Adrenal gland (tissue), 5 donors: ENCODE results near the gene TRIM37.
A peak's percentile ranks its signal among the peaks of the same experiment; 100 is the strongest.

Experiments used
- POLR2A ChIP-seq, 2 donors: fragments of 450-650 bp; IDR thresholded peaks; one replicate each; pipeline ENCODE4 v1.6.1; 2017; ENCODE audit warnings: antibody characterized with exemption in 2 of 2, mild to moderate bottlenecking in 2 of 2, moderate library complexity in 1 of 2
- TF ChIP-seq, protein P1 (sequence below), 6 experiments: fragments of 450-650 bp in 4 of 6; fragments of 200-600 bp in 2 of 6; sonication (generic) in 1 of 6; IDR thresholded peaks; 1 replicate in 5 of 6; 2 replicates in 1 of 6; pipeline versions ENCODE4 v1.5.1 to v1.8.0; 2016 to 2021; ENCODE audit warnings: antibody characterized with exemption in 6 of 6, mild to moderate bottlenecking in 2 of 6, moderate library complexity in 1 of 6
- donor health status: DM: no; HTN: no; CAD: no.

DNA sequence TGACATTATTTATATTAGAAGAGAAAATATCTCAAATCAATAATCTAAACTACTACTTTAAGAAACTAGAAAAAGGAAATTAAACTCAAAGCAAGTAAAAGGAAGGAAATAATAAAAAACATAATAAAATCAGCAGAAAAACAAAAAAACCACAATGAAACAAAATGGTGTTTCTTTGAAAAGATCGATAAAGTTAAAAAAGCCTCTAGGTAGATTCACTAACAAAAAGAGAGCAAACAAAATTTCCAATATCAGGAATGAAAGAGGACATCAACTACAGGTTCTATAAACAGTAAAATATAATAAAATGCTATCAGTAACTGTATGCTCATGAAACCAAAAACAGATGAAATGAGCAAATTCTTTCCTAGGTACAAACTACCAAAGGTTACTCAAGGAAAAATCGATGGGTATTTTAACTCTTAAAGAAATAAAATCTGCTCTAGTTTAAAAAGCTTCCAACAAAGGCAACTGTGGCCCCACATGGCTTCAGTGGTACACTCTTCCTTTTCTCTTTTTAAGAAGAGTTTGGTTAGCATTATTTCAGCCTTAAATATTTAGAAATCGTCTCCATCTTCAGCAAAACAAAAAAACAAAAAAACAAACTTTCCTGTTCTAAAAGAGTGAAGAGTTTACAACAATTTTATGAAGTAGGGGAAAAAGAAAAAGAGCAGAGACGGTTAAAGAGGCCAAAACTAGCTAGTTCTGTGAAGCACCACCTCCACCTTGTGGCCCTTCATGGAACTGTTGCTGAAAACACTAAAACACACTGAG is 102.2 kb downstream of the TRIM37 start:
- TF ChIP-seq, protein P1, sequence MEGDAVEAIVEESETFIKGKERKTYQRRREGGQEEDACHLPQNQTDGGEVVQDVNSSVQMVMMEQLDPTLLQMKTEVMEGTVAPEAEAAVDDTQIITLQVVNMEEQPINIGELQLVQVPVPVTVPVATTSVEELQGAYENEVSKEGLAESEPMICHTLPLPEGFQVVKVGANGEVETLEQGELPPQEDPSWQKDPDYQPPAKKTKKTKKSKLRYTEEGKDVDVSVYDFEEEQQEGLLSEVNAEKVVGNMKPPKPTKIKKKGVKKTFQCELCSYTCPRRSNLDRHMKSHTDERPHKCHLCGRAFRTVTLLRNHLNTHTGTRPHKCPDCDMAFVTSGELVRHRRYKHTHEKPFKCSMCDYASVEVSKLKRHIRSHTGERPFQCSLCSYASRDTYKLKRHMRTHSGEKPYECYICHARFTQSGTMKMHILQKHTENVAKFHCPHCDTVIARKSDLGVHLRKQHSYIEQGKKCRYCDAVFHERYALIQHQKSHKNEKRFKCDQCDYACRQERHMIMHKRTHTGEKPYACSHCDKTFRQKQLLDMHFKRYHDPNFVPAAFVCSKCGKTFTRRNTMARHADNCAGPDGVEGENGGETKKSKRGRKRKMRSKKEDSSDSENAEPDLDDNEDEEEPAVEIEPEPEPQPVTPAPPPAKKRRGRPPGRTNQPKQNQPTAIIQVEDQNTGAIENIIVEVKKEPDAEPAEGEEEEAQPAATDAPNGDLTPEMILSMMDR (IDR thresholded peaks at IDR 0.05): peak; percentile 92 to 98 (median 96)
- TF ChIP-seq POLR2A (IDR thresholded peaks at IDR 0.05): no peak
